GM13977 (cell line): Measurements from ENCODE around the gene LDLRAD4.

Experiments used
- DNase-seq: peaks from one replicate; pipeline ENCODE4 v3.0.0; 2012; ENCODE audit warnings: low spot score
- CTCF ChIP-seq: IDR thresholded peaks from 2 replicates; pipeline ENCODE4 v1.5.1; 2012; ENCODE audit warnings: mild to moderate bottlenecking, control low read depth; ENCODE audit not compliant: insufficient read depth; ENCODE audit errors: extremely low read depth, missing control alignments
- in situ Hi-C: fragments of 300-500 bp; cut with MboI; formaldehyde crosslinking; loops from one replicate; pipeline ENCODE4 v1.12.0; 2022; ENCODE audit warnings: low sequenced_read_pairs, low pct_unique_long_range_greater_than_20kb, mixed read lengths, inconsistent platforms; ENCODE audit not compliant: unreplicated experiment

The LDLRAD4 gene

DNA sequence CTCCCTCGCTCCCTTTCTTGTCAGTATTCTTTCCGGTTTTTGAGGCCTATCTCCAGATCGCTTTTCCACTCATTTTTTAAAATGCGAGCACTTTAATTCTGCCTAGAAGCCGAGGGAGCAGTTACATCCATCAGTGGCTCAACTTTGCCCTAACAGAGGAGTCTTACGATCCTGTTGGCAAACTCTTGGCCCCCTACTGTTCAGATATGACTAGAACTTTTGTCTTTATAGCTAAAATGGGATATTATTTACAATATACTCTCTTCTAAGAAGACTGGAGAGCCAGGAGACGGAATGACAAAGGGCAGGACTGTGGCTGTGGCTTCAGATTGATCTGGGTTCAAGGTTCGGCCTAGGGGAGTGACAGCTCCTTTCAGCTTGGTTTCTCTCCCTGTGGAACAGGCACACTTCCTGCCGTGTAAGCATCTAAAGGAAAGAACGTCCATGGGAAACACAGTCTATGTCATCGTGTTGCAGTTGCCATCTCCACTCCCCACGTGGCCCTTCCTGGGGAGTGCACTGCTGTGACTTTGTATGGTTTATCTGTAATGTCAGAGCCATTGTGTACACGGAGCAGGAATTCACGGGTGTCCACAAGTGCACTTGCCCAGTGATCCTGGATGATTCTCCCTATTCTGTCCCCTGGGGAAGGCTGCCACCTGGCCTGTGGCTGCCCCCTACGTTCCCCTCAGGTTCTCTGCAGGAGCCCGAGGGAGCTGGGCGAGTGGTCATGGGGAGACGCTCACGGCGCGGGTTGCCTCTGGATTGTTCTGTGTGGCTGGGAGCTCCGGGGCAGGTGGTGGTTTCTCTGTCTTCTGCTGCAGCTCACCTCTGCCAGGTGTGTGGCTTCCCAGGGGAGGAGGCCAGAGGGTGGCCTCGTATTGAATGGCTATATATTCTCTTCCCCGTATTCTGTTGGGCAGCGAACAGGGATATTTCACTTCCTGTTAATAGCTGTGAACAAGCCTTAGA is 222.0 kb downstream of the LDLRAD4 start:
- TF ChIP-seq CTCF, result no peak
- in situ Hi-C loops, result no loop called here
- DNase-seq, result no peak

DNA sequence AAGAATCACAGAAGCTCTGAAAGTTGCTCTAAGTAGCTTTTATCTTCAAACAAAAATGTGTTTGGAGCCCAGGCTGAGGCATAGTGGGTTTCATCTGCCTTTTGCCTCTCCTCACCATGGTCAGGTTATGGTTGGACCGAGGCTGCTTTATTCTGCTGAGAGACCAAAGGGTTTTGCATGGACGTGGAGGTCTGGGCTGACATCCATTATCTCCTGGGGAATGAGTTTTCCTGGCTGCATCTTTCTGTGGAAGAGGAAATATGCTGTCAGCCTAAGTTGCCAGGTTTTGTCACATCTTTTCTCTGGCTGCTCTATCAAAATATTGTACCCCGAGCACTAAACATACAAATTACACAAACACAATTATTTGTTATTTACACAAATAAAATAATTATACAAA is 223.2 kb downstream of the LDLRAD4 start:
- no peak for DNase-seq
- in situ Hi-C loops, result no loop called here
- no peak for TF ChIP-seq CTCF

DNA sequence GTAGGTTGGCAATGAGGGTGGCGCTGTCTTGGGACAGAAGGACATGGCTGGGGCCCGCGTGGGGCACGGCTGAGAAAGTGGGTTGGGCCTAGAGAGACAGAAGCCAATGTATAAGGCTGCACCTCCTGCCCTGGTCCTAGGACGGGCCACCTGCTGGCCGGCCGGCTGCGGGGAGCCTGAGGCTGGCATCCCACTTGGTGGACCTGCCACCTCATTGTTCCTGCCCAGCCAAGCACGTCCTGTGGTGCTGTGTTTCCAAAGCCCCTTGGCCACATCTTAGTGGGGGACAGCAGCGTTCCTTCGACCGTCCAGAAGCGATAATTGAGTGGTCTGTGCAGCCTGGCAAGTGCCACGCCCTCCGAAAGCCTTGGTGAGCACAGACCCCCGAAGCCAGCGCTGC is 223.9 kb downstream of the LDLRAD4 start:
- TF ChIP-seq CTCF, result no peak
- no peak for DNase-seq
- in situ Hi-C loops, result no loop called here

- in situ Hi-C loops, result no loop called here
- no peak for DNase-seq
- TF ChIP-seq CTCF, result no peak
Observed at GRCh38 chr18:13443552-13443951, 225.0 kb downstream of the LDLRAD4 start.

DNA sequence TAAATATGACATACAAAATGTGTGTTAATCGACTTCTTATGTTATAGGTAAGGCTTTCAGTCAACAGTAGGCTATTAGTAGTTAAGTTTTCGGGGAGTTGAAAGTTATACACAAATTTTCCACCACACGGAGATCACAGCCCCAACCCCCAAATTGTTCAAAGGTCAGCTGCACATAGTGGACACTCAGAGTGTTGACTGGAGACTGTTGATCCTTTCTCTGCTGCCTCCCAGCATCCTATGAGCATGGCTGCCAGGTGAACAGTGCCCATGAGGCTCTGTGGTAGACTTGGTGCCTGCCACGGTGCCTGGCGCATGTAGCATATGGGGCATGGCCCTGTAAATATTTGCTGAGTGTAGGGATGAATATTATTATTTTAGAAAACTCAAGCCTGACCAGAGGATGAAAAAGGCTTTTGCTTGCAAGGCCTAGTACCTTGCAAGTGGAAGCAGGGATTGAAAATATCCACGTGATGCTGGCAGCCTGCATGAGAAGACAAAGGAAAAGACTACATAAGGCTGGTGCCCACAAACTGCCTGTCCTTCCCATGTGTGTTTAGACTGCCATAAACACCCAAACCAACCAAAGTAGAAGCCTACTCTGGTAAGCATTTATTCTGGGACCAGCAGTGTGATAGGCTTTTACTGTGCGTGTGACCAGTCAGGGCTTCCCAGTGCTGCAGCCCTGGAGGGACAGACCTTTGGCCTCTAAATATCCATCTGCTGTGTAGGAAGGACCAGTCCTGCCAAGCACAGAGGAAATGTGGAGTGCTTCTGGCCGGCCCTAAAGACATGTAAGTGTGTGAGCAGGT is 226.1 kb downstream of the LDLRAD4 start:
- in situ Hi-C loops, result no loop called here
- TF ChIP-seq CTCF, result no peak
- no peak for DNase-seq

DNA sequence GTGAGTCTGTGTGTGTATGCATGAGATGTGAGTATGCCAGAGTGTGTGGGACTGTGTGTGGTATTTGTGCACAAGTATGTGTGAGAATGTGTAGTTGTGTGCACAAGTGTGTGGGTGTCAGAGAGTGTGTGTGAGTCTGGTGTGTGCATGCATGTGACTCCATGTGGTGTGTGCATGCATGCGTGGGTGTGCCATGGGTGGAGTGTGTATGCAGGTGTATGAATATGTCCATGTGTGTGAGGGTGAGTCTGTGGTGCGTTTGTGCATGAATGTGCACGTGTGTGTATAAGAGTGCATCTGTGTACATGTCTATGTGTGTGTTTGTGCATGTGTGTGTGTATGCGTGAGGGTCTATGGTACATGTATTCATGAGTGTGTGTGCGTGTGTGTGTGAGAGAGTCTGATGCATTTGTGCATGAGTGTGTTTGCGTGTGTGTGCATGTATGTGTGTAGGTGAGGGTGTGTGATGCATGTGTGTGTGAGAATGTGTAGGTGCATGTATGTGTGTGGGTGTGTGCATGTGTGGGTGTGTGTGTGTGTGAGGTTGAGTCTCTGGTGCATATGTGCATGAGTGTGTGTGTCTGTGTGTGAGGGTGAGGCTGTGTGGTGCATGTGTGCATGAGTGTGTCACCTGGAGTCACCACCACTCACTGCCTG is 226.8 kb downstream of the LDLRAD4 start:
- no peak for TF ChIP-seq CTCF
- no peak for DNase-seq
- in situ Hi-C loops, result no loop called here
